BJ (cell line): ENCODE results near the gene CAMSAP2. TPM values are rescaled to one million over a fixed set of nuclear protein-coding genes. Genes with fewer than 3 reads are reported as not detected.

Experiments
- CTCF ChIA-PET: fragments of 350-600 bp; formaldehyde crosslinking; extraction: SDS; loops from one replicate; lab custom pipeline; 2021; ENCODE audit warnings: antibody characterized with exemption, inconsistent platforms; lab: Yijun Ruan, JAX
- POLR2A ChIA-PET: fragments of 300-600 bp; sonication (Branson Sonifier 250); formaldehyde crosslinking; extraction: SDS; loops from one replicate; lab custom pipeline; 2021; ENCODE audit warnings: antibody characterized with exemption; lab: Charles Lee
- DNase-seq: peaks from one replicate; pipeline ENCODE4 v3.0.0-alpha.2; 2011; ENCODE audit warnings: low read depth
- H3K27me3 ChIP-seq: 2 replicates; pipeline ENCODE4 v1.6.0; 2011; ENCODE audit warnings: low read length; ENCODE audit not compliant: control insufficient read depth, insufficient read depth
- H3K36me3 ChIP-seq: 2 replicates; pipeline ENCODE4 v1.5.1; 2011; ENCODE audit warnings: low read length; ENCODE audit not compliant: control insufficient read depth, insufficient read depth
- H3K4me3 ChIP-seq: 2 replicates; pipeline ENCODE4 v1.5.1; 2011; ENCODE audit warnings: low read depth, mild to moderate bottlenecking, control low read depth, low read length
- polyA plus RNA-seq: library from polyadenylated mRNA; depleted of rRNA; stranded (reverse); fragments of >200 nt; gene quantifications from 2 replicates; pipeline ENCODE4 v1.2.3, GENCODE V29; 2011
- TF ChIP-seq, protein P1 (sequence below): IDR thresholded peaks from 2 replicates; pipeline ENCODE4 v1.5.1; 2011; ENCODE audit warnings: low read depth, mild to moderate bottlenecking, control low read depth, inconsistent platforms, low read length, moderate library complexity; ENCODE audit not compliant: insufficient read depth

CAMSAP2 gene
- polyA plus RNA-seq, 1 experiment, result 7.5 TPM

GRCh38 chr1:200899015-200899386 lies 160.3 kb downstream of the CAMSAP2 start:
- POLR2A ChIA-PET, result no interaction called here
- CTCF ChIA-PET, result interaction anchor here (0.7 to 1.4 kb wide), 2 partner anchors 20 to 28 kb away, joined by 3 read pairs; no protein-coding TSS in a partner anchor
- no peak for DNase-seq
- Histone ChIP-seq H3K27me3 (peaks cover 6% of the 10 kb centered on the region; the same call in 1 of the 2 replicates), H3K36me3 (no peaks in the 10 kb centered on the region), H3K4me3 (no peak overlapping the region)
- TF ChIP-seq, protein P1, sequence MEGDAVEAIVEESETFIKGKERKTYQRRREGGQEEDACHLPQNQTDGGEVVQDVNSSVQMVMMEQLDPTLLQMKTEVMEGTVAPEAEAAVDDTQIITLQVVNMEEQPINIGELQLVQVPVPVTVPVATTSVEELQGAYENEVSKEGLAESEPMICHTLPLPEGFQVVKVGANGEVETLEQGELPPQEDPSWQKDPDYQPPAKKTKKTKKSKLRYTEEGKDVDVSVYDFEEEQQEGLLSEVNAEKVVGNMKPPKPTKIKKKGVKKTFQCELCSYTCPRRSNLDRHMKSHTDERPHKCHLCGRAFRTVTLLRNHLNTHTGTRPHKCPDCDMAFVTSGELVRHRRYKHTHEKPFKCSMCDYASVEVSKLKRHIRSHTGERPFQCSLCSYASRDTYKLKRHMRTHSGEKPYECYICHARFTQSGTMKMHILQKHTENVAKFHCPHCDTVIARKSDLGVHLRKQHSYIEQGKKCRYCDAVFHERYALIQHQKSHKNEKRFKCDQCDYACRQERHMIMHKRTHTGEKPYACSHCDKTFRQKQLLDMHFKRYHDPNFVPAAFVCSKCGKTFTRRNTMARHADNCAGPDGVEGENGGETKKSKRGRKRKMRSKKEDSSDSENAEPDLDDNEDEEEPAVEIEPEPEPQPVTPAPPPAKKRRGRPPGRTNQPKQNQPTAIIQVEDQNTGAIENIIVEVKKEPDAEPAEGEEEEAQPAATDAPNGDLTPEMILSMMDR, result no peak

- CTCF ChIA-PET, result interaction anchor here (0.7 to 1.4 kb wide), 2 partner anchors 19 to 27 kb away, joined by 3 read pairs; no protein-coding TSS in a partner anchor
- TF ChIP-seq, protein P1, result no peak
- POLR2A ChIA-PET, result no interaction called here
- Histone ChIP-seq H3K27me3 (peaks cover 6% of the 10 kb centered on the region; the same call in 1 of the 2 replicates), H3K36me3 (no peaks in the 10 kb centered on the region), H3K4me3 (no peak overlapping the region)
- no peak for DNase-seq
Measured at GRCh38 chr1:200899451-200899915, 160.8 kb downstream of the CAMSAP2 start.

DNA sequence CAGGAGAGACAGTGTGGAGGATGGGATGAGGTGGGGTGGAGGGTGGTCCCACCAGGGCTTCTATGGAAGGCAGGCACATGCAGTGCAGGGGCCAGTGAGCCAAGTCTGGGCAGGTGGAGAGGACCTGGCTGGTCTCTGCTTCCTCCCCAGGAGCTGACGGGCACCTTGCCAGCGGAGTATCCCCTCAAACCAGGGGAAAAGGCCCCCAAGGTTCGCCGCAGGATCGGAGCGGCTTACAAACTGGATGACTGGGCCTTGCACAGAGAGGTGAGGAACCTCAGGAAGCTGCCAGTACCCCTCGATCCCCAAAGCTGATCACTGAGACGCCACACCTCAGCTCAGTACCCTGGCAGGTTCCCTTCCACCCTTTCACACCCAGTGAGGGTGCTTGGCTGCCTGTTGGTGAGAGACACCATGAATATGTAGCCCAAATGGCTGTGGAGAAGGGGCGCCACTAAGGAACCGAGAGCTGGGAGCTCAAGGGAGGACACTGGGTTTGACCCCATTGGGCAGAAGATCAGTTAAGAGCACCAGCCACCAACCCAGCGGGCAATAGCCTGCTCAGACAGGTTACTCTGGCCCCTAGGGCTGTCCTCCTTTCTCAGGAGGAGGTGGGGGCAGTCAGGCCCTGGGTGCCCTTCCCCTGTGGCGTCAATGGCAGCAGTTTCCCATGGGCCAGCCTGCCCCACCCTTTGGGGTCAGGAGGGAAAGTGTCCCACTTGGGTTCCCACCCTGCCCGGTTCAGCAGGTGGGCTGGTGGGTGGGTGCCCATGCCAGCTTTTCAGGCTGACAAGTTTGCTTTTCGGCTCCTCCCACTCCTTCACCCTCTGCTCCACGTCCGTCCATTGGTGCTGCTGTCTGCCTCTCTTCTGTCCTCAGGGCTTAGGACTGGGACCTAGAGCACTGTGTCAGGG lies 161.5 kb downstream of the CAMSAP2 start:
- DNase-seq, result no peak
- Histone ChIP-seq H3K27me3 (peaks cover 6% of the 10 kb centered on the region; the same call in 1 of the 2 replicates), H3K4me3 (no peak overlapping the region), H3K36me3 (no peaks in the 10 kb centered on the region)
- TF ChIP-seq, protein P1, result no peak
- CTCF ChIA-PET, result interaction anchor here (0.7 to 1.4 kb wide), 2 partner anchors 19 to 26 kb away, joined by 3 read pairs; no protein-coding TSS in a partner anchor
- POLR2A ChIA-PET, result no interaction called here

DNA sequence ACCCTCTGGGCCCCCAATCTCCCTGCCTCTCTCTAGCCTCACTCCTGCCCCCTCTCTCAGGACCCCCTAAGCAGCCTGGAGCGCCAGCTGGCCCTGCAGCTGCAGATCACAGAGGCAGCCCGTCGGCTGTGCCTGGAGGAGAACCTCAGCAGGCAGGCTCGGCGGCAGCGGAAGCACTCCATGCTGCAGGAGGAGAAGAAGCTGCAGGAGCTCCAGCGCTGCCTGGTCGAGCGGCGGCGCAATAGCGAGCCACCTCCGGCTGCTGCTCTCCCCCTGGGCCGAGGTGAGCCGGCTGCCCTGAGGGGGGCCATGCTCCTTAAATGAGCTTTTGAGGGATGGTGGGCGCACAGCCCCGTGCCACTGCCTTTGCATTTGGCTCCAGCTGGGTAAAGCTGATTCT lies 162.2 kb downstream of the CAMSAP2 start:
- TF ChIP-seq, protein P1, result no peak
- Histone ChIP-seq H3K36me3 (no peaks in the 10 kb centered on the region), H3K4me3 (no peak overlapping the region), H3K27me3 (peaks cover 6% of the 10 kb centered on the region; the same call in 1 of the 2 replicates)
- ChIA-PET CTCF (no interaction called here), POLR2A (no interaction called here)
- no peak for DNase-seq

DNA sequence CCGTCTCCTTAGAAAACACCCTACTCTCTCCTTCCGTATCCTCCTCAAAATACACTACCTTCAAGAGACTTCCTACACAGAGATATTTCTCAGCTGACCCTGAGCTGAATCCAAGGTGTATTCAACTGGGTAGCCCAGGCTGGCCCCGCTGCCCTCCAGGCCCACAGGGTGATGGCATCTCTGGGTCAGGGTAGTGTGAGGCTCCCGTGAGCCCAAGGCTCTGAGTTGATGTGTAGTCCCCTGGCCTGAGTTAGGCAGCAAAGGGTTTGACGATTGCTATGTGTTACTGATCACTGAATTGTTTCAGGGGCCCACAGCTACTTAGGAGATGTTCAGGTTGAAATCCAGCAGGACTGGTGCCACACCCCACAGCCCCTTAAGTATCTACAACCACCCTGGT lies 162.7 kb downstream of the CAMSAP2 start:
- no peaks in the 10 kb centered on the region for H3K36me3 ChIP-seq
- DNase-seq, result no peak
- ChIA-PET POLR2A (no interaction called here), CTCF (no interaction called here)
- peaks cover 6% of the 10 kb centered on the region; the same call in 1 of the 2 replicates for H3K27me3 ChIP-seq
- TF ChIP-seq, protein P1, result no peak
- H3K4me3 ChIP-seq, result no peak overlapping the region
